GM19023 (cell line): ENCODE results near the gene IGSF9.

ENCODE experiments used
- ATAC-seq: cut with Tn5 transposase; IDR thresholded peaks from one replicate; pipeline ENCODE4 v1.9.1; 2021; ENCODE audit warnings: mild to moderate bottlenecking, moderate library complexity; ENCODE audit not compliant: unreplicated experiment

The IGSF9 gene

GRCh38 chr1:159933347-159933746 lies 12.1 kb downstream of the IGSF9 start:
- ATAC-seq: no peak

DNA sequence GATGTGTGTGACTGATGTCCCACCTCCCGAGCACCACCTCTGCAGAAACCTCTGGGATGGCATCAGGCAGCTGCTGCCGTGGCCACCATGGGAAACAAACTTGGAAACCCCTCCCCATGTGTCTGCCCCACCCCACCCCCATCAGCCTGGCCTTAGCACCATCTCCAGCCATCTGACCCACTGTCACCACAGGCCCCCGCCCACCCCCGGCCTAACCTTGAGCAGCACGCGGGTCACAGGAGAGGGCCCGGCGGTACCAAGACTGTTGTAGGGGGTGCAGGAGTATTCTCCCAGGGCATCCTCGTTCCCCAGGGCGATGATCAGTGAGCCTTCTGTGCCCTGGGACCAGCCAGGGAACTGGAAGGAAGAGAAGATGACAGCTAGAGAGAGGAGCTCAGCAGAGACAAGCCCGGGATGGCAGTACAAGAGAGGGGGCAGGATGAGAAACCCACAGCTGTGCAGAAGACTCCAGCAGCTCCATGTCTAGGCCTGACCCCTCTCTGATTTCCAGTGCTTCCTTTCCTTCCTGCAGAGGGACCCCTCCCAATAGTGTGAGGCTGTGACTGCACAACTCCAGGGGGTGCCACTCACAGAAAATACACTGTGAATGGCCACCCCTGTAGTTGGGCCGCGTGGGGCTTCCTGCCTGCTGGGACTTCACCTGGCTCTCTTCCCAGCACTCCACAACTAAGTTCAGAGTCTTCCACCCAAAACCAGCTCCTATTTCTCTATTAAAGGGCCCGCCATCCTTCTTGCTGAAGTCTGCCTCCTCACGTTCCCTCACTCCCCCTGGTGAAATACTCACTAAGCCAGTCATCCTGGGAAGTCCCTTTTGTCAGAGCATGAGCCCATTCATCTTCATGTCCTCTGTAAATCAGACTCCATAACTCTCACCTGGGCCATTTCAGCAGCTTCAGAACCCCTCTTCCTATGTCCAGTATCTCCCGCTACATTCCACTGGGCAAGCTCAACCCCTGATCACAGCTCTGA lies 12.8 kb downstream of the IGSF9 start:
- no peak for ATAC-seq

GRCh38 chr1:159931795-159932173 lies 13.6 kb downstream of the IGSF9 start:
- no peak for ATAC-seq

- no peak for ATAC-seq
Observed at GRCh38 chr1:159931101-159931794, 14.2 kb downstream of the IGSF9 start.

GRCh38 chr1:159930634-159931033 lies 14.8 kb downstream of the IGSF9 start:
- no peak for ATAC-seq

GRCh38 chr1:159930216-159930615 lies 15.2 kb downstream of the IGSF9 start:
- no peak for ATAC-seq

- no peak for ATAC-seq
Observed at GRCh38 chr1:159929155-159930051, 16.0 kb downstream of the IGSF9 start.

- ATAC-seq: no peak
Observed at GRCh38 chr1:159928491-159929050, 16.8 kb downstream of the IGSF9 start.

GRCh38 chr1:159927849-159928431 lies 17.5 kb downstream of the IGSF9 start:
- no peak for ATAC-seq

DNA sequence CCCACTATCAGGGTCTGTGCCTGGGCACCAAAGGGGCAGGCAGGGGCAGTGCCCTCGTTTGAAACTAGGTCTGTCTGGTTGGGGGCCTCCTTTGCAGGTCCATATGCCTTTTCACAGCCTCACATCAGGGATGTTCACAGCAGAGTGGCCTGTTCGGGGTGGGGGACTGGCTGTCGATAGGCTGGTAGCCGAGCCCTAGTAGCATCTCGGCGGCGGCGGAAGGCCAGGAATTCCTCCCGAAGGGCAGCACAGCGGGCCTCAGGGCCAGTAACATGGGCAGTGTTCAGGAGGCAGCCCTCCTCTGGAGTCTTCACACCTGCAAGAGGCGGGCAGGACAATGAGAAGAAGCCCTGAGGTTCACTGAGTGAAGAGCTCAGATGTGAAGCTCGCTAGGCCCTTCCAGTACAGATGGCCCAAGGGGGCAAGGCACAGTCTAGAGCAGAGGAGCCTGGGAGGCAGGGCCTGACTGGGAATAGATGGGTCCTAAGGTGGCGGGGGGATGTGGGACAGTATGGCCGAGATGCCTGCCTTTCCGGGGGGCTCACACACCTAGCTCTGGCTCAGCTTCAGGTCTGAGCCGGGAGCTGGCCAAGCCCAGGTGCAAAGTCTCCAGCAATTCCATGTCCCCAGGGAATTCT lies 18.1 kb downstream of the IGSF9 start:
- no peak for ATAC-seq

DNA sequence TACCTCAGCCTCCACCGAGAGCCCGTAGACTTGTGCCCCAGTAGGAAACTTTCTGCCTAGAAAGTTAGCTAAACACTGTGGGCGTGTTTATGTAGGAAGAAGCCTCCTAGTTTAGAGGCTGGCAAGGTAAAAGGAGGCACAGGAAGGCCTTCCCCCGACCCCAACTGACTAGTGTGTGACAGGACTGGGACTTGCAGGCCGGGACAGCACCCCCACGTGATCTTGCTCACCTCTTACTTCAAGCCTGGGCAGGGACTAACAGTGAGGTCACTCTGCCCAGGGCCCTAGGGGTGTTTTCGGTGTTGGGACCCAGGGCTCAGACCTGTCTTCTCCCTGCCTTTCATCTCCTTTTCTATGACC lies 19.7 kb downstream of the IGSF9 start:
- ATAC-seq: no peak

DNA sequence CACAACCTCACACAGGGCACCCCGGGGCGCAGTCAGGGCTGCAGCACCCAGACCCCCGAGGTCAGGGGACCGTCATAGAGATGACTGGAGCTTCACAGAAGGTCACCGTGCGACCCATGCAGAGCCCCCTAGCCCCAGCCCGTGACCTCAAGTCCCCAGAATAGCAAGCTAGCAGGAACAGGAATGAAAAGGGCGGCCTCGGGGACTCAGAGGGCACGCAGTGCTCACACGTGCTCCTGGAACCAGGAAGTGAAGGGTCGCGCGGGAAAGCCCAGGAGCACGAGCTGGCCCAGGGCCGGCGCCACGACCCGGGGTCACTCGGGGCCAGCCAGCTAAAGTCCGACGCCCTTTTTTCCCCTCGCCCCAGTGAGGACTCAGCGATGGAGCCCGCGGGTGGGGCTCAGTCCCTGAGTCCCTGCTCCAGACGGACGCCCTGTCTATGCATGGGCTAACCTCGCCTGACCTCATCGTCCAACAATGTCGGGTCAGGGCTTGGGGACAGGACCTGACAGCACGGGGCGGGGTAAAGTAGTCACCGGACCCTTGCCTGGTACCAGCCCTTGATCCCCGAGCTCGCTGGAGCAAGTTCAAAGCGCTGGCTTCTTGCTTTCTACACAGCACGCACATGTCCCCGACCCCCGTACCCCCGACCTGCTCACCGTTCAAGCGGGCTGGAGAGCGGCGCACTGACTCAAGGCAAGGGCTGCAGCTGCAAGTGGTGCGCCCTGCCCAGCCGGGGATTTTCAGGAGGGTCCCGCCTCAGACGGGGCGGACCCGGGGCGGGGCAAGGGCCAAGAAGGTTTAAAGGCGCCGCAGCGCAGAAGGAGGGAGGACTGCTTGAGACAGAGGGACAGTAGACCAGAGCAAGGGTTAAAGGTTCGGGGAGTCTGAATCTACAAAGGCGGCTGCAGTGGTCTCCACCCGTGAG lies 20.4 kb downstream of the IGSF9 start, which contains the start of gene TAGLN2:
TSS of gene TAGLN2 (minus strand) at position 717 of the 928 bp plus-strand sequence. CDS start 4,998 bp downstream, outside the sequence.
- ATAC-seq: peak; percentile 69

DNA sequence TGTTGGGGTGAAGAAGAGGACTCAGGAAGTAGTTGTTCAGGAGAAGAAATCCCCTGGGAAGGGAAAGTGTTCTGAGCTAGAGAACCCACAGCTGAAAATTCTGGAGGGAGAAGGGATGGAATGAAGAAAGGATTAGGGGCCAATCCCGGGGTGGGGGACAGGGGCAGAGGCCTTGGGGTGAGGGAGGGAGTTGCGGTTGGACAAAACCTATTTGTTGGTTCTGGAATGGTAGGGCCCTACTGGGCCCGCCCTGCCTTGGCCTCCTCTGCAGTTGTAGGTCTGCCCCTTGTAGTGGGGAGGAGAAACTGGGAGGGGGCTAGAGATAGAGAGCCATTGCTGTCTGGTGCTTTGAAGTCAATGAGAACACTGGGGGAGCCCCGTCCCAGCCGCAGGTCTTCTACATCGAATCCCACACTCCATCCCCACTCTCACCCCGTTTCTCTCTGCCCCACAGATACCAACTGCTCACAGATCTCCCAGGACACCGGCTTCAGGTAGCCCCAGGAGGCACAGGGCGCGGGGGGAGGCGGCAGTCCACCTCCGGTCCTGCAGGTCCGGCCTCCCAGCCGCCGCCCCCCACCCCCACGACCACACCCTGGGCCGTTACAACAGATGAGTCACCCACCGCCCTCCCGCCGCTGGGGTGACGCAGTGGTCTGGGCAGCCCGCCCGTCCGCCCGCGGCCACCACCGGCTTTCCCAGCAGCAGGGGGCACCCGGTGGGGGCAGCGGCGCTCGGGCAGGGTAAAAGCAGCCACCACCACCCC lies 21.2 kb downstream of the IGSF9 start:
- ATAC-seq: no peak

GRCh38 chr1:159923203-159924024 lies 22.0 kb downstream of the IGSF9 start:
- ATAC-seq: peak; percentile 25

- no peak for ATAC-seq
Observed at GRCh38 chr1:159922511-159923202, 22.8 kb downstream of the IGSF9 start.

GRCh38 chr1:159921700-159922504 lies 23.5 kb downstream of the IGSF9 start:
- ATAC-seq: no peak
